GM19372 (cell line): ENCODE data around the gene DYRK3.
"Not testable (repeated sequence)": the region's sequence is repeated elsewhere in the genome, so short reads cannot be mapped to it uniquely, and the experiment has no call there.

Experiments
- ATAC-seq: cut with Tn5 transposase; IDR thresholded peaks from one replicate; pipeline ENCODE4 v1.9.1; 2021; ENCODE audit warnings: mild to moderate bottlenecking, low read depth, moderate library complexity; ENCODE audit not compliant: unreplicated experiment

The DYRK3 gene

GRCh38 chr1:206635080-206635977, at the start of gene DYRK3:
Gene DYRK3 (plus strand): TSS chr1:206635536. CDS start chr1:206635704, 168 bp downstream.
- ATAC-seq, result peak; percentile 79

GRCh38 chr1:206586501-206587445, 48.6 kb upstream of the DYRK3 start:
- no peak for ATAC-seq

GRCh38 chr1:206587904-206588303, 47.4 kb upstream of the DYRK3 start:
- no peak for ATAC-seq

GRCh38 chr1:206588492-206588891, 46.8 kb upstream of the DYRK3 start:
- ATAC-seq, result no peak

- no peak for ATAC-seq
These were observed 46.1 kb upstream of the DYRK3 start for GRCh38 chr1:206589206-206589605.

GRCh38 chr1:206590025-206590758, 45.1 kb upstream of the DYRK3 start:
- ATAC-seq, result no peak

GRCh38 chr1:206591226-206591625, 44.1 kb upstream of the DYRK3 start:
- no peak for ATAC-seq

- no peak for ATAC-seq
These were observed 43.6 kb upstream of the DYRK3 start for GRCh38 chr1:206591696-206592095.

- no peak for ATAC-seq
These were observed 41.9 kb upstream of the DYRK3 start for GRCh38 chr1:206593351-206593925.

GRCh38 chr1:206595581-206596318, 39.6 kb upstream of the DYRK3 start:
- ATAC-seq, result no peak

- no peak for ATAC-seq
These were observed 39.0 kb upstream of the DYRK3 start for GRCh38 chr1:206596319-206596666.

GRCh38 chr1:206600527-206600926, 34.8 kb upstream of the DYRK3 start:
- ATAC-seq, result no peak

- no peak for ATAC-seq
These were observed 30.5 kb upstream of the DYRK3 start for GRCh38 chr1:206604861-206605260.

GRCh38 chr1:206606867-206607266, 28.5 kb upstream of the DYRK3 start:
- ATAC-seq, result no peak

- ATAC-seq, result no peak
These were observed 27.1 kb upstream of the DYRK3 start for GRCh38 chr1:206608108-206608698.

GRCh38 chr1:206609229-206609991, 25.9 kb upstream of the DYRK3 start:
- ATAC-seq, result no peak

- ATAC-seq, result peak; percentile 95
These were observed 23.0 kb upstream of the DYRK3 start, which contains the start of gene EIF2D for GRCh38 chr1:206612129-206612876. Gene EIF2D (minus strand): TSS chr1:206612465. CDS start chr1:206612342, 123 bp downstream.

GRCh38 chr1:206626396-206626795, 8.9 kb upstream of the DYRK3 start:
- ATAC-seq, result not testable (repeated sequence)
